AG10803 (cell line): Measurements from ENCODE around the gene POP7.

ENCODE experiments used
- DNase-seq: peaks from one replicate; pipeline ENCODE4 v3.0.0; 2010; ENCODE audit warnings: low read depth
- H3K4me3 ChIP-seq: 2 replicates; pipeline ENCODE4 v1.5.1; 2011; ENCODE audit warnings: mild to moderate bottlenecking, low read length, control low read depth
- CTCF ChIP-seq: conservative IDR thresholded peaks from 2 replicates; pipeline ENCODE4 v1.5.1; 2011; ENCODE audit warnings: mild to moderate bottlenecking, low read length, control low read depth, inconsistent platforms

POP7 gene

GRCh38 chr7:100671353-100672327 lies 34.3 kb upstream of the POP7 start:
- no peak for TF ChIP-seq CTCF
- no peak for DNase-seq
- no peak overlapping the region for H3K4me3 ChIP-seq

GRCh38 chr7:100673302-100673941 lies 32.5 kb upstream of the POP7 start, which contains the start of gene GNB2:
GNB2 (plus strand) TSS chr7:100673740; CDS start chr7:100676266, 2,526 bp downstream.
- H3K4me3 ChIP-seq: peak within 1 kb of the TSS; percentile 92
- DNase-seq: peak; percentile 99
- no peak for TF ChIP-seq CTCF

DNA sequence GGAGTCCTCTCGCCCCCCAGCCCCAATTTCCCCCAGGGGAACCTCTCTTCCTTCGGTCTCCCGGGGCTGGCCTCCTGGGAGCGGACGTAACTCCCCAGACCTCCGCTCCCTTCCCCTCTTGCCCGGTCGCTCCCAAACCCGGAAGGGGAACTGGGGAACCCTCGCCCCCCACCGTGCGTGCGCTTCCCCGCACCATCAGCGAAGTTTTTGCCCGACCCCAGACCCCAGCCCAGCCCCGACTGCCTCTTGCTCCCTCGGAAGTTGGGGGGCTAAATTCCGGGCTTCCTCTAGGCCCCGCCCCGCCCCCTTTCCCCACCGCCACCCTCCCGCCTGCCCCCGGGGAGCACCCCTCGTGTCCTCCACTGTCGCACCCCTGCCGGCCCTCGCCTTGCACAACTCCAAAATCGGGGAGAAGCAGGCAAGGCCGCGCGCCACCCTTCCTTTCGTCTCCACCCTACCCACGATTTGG lies 31.9 kb upstream of the POP7 start:
- H3K4me3 ChIP-seq: peak overlapping the region; percentile 92
- TF ChIP-seq CTCF: no peak
- DNase-seq: peak; percentile 36

DNA sequence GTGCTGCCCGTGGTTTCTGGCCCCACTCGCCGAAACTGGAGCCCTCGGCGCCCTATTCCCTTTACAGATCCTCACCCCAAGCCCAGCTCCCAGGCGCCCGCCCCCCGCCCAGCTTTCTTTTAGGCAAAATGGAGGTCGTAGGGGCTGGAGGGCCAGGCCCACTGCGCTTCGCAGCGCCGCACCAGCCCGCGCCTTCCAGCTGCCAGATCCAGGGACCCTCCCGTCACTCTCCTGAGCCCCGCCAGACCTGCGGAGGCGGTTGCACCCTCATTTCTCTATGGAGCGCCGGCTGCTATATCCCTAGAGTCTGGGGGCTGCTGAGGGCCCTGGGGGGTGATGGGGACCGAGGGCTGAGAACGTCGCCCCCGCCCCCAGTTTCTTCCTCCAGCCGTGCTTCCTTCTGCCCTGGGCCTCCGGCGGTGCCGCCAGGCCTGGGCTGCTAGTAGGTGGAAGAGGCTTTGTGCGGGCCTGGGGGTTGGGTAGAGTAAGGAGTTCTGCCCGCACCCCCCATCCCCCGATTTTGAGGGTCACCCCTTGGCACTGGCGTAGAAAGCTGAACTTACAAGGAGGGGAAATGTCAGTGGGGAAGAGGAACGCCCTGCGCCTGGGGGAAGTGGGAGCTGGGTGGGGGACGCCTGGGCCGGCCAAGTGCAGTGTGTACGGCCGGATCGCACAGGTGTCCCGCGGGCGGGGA lies 31.4 kb upstream of the POP7 start:
- TF ChIP-seq CTCF: no peak
- no peak for DNase-seq
- H3K4me3 ChIP-seq: peak overlapping the region; percentile 92

GRCh38 chr7:100675105-100675451 lies 30.8 kb upstream of the POP7 start:
- no peak for DNase-seq
- peak overlapping the region; percentile 92 for H3K4me3 ChIP-seq
- TF ChIP-seq CTCF: no peak

DNA sequence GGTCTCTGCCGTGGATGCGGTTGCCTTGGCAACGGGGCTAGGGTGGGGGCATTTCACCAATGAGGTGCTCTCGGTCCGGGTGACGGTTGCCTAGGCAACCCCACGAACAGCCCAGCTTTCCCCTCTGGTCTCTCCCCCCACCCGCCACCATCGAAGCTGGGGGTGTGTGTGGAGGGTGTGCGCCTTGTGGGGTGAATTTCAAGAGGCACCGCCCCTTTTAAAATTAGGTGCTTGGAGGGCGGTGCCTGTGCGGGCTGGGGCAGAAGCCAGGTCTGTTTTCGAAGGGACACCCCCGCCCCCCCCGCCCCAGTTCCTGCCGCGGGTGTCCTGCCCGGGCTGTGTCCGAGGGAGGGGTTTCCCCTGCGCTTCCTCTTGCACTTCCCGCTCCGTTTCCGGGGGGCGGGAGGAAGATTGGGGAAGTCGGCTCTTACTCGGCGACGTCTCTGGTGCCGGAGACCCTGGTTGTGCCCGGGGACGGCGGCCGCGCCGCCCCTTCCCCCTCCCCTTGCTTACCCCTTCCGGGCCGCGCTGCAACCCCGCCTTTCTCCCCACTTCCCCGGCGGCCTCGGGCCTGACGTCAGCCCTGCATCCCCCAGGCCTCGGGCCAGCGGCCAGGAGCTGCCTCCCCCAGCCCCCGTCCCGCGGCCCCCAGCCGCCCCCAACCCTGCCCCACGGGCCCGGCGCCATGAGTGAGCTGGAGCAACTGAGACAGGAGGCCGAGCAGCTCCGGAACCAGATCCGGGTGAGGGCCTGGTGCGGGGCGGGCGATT lies 30.2 kb upstream of the POP7 start:
- peak overlapping the region; percentile 92 for H3K4me3 ChIP-seq
- DNase-seq: peak; percentile 63
- TF ChIP-seq CTCF: no peak
